HCT116 (cell line): ENCODE measurements around the gene AKR1C4. TPM values are rescaled to one million over a fixed set of nuclear protein-coding genes. Genes with fewer than 3 reads are reported as not detected.

Source experiments
- ATAC-seq: fragments of 200-7000 bp; cut with Tn5 transposase; 2 replicates; pipeline ENCODE4 v1.9.1; 2020; ENCODE audit warnings: mild to moderate bottlenecking, moderate library complexity
- BruUV-seq: library from RNA; stranded (reverse); fragments of 400-500 nt; replicated peaks from 2 replicates; lab custom pipeline; 2021; lab: Mats Ljungman, UMichigan
- CTCF ChIA-PET: fragments of 300-600 bp; sonication (Branson Sonifier 250); formaldehyde crosslinking; loops from one replicate; lab custom pipeline; 2021; ENCODE audit warnings: antibody characterized with exemption; lab: Charles Lee
- POLR2A ChIA-PET: fragments of 300-600, 350-600 bp; sonication (Branson Sonifier 250); formaldehyde crosslinking; loops from one replicate; lab custom pipeline; 2021; ENCODE audit warnings: antibody characterized with exemption; lab: Charles Lee
- RAD21 ChIA-PET, 2 experiments: fragments of 300-600 bp; sonication (Branson Sonifier 250); formaldehyde crosslinking; loops; one replicate each; lab custom pipeline; 2023; ENCODE audit warnings: low total read pairs in 2 of 2; ENCODE audit not compliant: uncharacterized antibody in 2 of 2, unreplicated experiment in 2 of 2, low non-redundant PET in 1 of 2; lab: Charles Lee
- DNase-seq: peaks from one replicate; pipeline ENCODE4 v3.0.0-alpha.2; 2010; ENCODE audit warnings: low read depth, low spot score
- H2AFZ ChIP-seq: fragments of 200-600 bp; shearing (Covaris generic), sonication (generic); 2 replicates; pipeline ENCODE4 v1.6.1; 2017; ENCODE audit warnings: low read depth, mixed run types, mixed read lengths, antibody characterized with exemption, low read length; ENCODE audit not compliant: poor library complexity, severe bottlenecking
- H3K27ac ChIP-seq: 2 replicates; pipeline ENCODE4 v1.5.1; 2012; ENCODE audit warnings: low read depth, low read length
- H3K27me3 ChIP-seq: fragments of 200-600 bp; sonication (generic); 2 replicates; pipeline ENCODE4 v1.6.1; 2016; ENCODE audit warnings: mixed run types, low read length, mixed read lengths; ENCODE audit not compliant: insufficient read depth
- H3K36me3 ChIP-seq, 2 experiments: fragments of 200-500 bp in 1 of 2; fragments of 200-600 bp in 1 of 2; sonication (Bioruptor generic) in 1 of 2; sonication (generic) in 1 of 2; 2 replicates each; pipeline versions ENCODE4 v1.5.1 to v1.6.1; 2014 to 2016; ENCODE audit warnings: low read length in 2 of 2, inconsistent platforms in 1 of 2, mixed read lengths in 1 of 2, mixed run types in 1 of 2; ENCODE audit not compliant: insufficient read depth in 2 of 2, control insufficient read depth in 1 of 2
- H3K4me1 ChIP-seq, 2 experiments: fragments of 200-600 bp in 1 of 2; sonication (generic) in 1 of 2; 2 replicates each; pipeline versions ENCODE4 v1.5.1 to v1.6.1; 2012 to 2017; ENCODE audit warnings: low read length in 2 of 2, inconsistent platforms in 1 of 2, mild to moderate bottlenecking in 1 of 2, mixed read lengths in 1 of 2, mixed run types in 1 of 2, moderate library complexity in 1 of 2; ENCODE audit not compliant: insufficient read depth in 2 of 2, control insufficient read depth in 1 of 2
- H3K4me2 ChIP-seq: fragments of 200-600 bp; sonication (generic); 2 replicates; pipeline ENCODE4 v1.6.1; 2017; ENCODE audit warnings: mixed run types, low read length, mixed read lengths
- H3K4me3 ChIP-seq, 2 experiments: fragments of 200-600 bp in 1 of 2; sonication (generic) in 1 of 2; replicated peaks in 1 of 2; 2 replicates each; pipeline ENCODE4 v1.5.1; 2011 to 2016; ENCODE audit warnings: low read length in 2 of 2, control low read depth in 1 of 2, low read depth in 1 of 2, mild to moderate bottlenecking in 1 of 2, mixed read lengths in 1 of 2, mixed run types in 1 of 2
- H3K79me2 ChIP-seq: fragments of 200-600 bp; sonication (generic); 2 replicates; pipeline ENCODE4 v1.6.1; 2017; ENCODE audit warnings: mild to moderate bottlenecking, mixed run types, low read length, moderate library complexity, mixed read lengths; ENCODE audit not compliant: insufficient read depth
- H3K9ac ChIP-seq: fragments of 200-600 bp; sonication (generic); 2 replicates; pipeline ENCODE4 v1.6.1; 2016; ENCODE audit warnings: low read length, mixed read lengths
- H3K9me2 ChIP-seq: fragments of 200-600 bp; sonication (generic), shearing (Covaris generic); 2 replicates; pipeline ENCODE4 v1.6.1; 2017; ENCODE audit warnings: mixed run types, mild to moderate bottlenecking, moderate library complexity; ENCODE audit not compliant: insufficient read depth
- H3K9me3 ChIP-seq, 2 experiments: fragments of 200-500 bp in 1 of 2; fragments of 200-600 bp in 1 of 2; sonication (Bioruptor generic) in 1 of 2; sonication (generic) in 1 of 2; 2 replicates each; pipeline ENCODE4 v1.6.1; 2014 to 2017; ENCODE audit warnings: low read length in 2 of 2, mixed read lengths in 2 of 2, inconsistent platforms in 1 of 2, low read depth in 1 of 2, mild to moderate bottlenecking in 1 of 2, mixed run types in 1 of 2, moderate library complexity in 1 of 2; ENCODE audit not compliant: control insufficient read depth in 1 of 2, insufficient read depth in 1 of 2
- H4K20me1 ChIP-seq: fragments of 200-600 bp; sonication (generic), shearing (Covaris generic); 2 replicates; pipeline ENCODE4 v1.6.1; 2017; ENCODE audit warnings: mixed run types, mild to moderate bottlenecking, moderate library complexity; ENCODE audit not compliant: insufficient read depth
- EGR1 ChIP-seq: IDR thresholded peaks from 2 replicates; pipeline ENCODE4 v1.6.1; 2012; ENCODE audit warnings: low read depth
- ELF1 ChIP-seq: IDR thresholded peaks from 2 replicates; pipeline ENCODE4 v1.6.1; 2012; ENCODE audit warnings: low read depth, borderline replicate concordance
- EZH2 ChIP-seq: fragments of 200-600 bp; sonication (generic); IDR thresholded peaks from 2 replicates; pipeline ENCODE4 v1.6.1; 2017; ENCODE audit warnings: antibody characterized with exemption, mixed run types
- EZH2phosphoT487 ChIP-seq: fragments of 200-600 bp; IDR thresholded peaks from 2 replicates; pipeline ENCODE4 v1.6.1; 2018; ENCODE audit warnings: antibody characterized with exemption, borderline replicate concordance
- FOSL1 ChIP-seq: IDR thresholded peaks from 2 replicates; pipeline ENCODE4 v1.6.1; 2012; ENCODE audit warnings: low read depth
- MAX ChIP-seq: IDR thresholded peaks from 2 replicates; pipeline ENCODE4 v1.6.1; 2012
- POLR2A ChIP-seq: IDR thresholded peaks from 2 replicates; pipeline ENCODE4 v1.7.0; 2011; ENCODE audit warnings: borderline replicate concordance; ENCODE audit not compliant: insufficient read depth, insufficient read length; ENCODE audit errors: extremely low read depth
- POLR2AphosphoS5 ChIP-seq: IDR thresholded peaks from 2 replicates; pipeline ENCODE4 v1.6.1; 2011; ENCODE audit warnings: mild to moderate bottlenecking, low read depth, low read length, moderate library complexity
- SP1 ChIP-seq: IDR thresholded peaks from 2 replicates; pipeline ENCODE4 v1.6.1; 2012; ENCODE audit warnings: low read depth
- SRF ChIP-seq: IDR thresholded peaks from 2 replicates; pipeline ENCODE4 v1.6.1; 2012; ENCODE audit warnings: low read depth
- TCF7L2 ChIP-seq: IDR thresholded peaks from 2 replicates; pipeline ENCODE4 v1.7.0; 2011; ENCODE audit warnings: borderline replicate concordance, inconsistent platforms; ENCODE audit not compliant: insufficient read depth, insufficient read length; ENCODE audit errors: extremely low read depth
- ZFX ChIP-seq: fragments of 450-650 bp; IDR thresholded peaks from 2 replicates; pipeline ENCODE4 v1.6.1; 2017
- intact Hi-C: fragments of 100-400 bp; cut with micrococcal nuclease; formaldehyde crosslinking; loops from 2 replicates; pipeline ENCODE4 v1.10.0; 2022
- total RNA-seq: library from RNA; stranded (reverse); gene quantifications from one replicate; pipeline ENCODE4 v1.2.1, GENCODE V29; 2021; ENCODE audit not compliant: unreplicated experiment
- TF ChIP-seq, protein P1 (sequence below): IDR thresholded peaks from 2 replicates; pipeline ENCODE4 v1.6.1; 2011; ENCODE audit warnings: mild to moderate bottlenecking, low read length, moderate library complexity; ENCODE audit not compliant: insufficient replicate concordance; ENCODE audit errors: extremely low read depth
- TF ChIP-seq, protein P2 (sequence below): IDR thresholded peaks from 2 replicates; pipeline ENCODE4 v1.6.1; 2012

The AKR1C4 gene
- total RNA-seq, 1 experiment from 2014 or later: not detected

GRCh38 chr10:5188358-5188757 lies 8.3 kb upstream of the AKR1C4 start:
- no TSS peak for BruUV-seq
- Histone ChIP-seq H3K36me3 (no peaks in the 10 kb centered on the region), H2AFZ (no peak overlapping the region), H3K27ac (no peak overlapping the region), H4K20me1 (no peaks in the 10 kb centered on the region), H3K9me2 (no peaks in the 10 kb centered on the region), H3K27me3 (no peaks in the 10 kb centered on the region), H3K4me2 (no peak overlapping the region), H3K9me3 (no peaks in the 10 kb centered on the region), H3K9ac (no peak overlapping the region), H3K4me3 (no peak overlapping the region), H3K4me1 (no peaks in the 10 kb centered on the region), H3K79me2 (no peaks in the 10 kb centered on the region)
- intact Hi-C loops: no loop called here
- TF ChIP-seq SRF: no peak
- TF ChIP-seq FOSL1: no peak
- TF ChIP-seq, protein P1, sequence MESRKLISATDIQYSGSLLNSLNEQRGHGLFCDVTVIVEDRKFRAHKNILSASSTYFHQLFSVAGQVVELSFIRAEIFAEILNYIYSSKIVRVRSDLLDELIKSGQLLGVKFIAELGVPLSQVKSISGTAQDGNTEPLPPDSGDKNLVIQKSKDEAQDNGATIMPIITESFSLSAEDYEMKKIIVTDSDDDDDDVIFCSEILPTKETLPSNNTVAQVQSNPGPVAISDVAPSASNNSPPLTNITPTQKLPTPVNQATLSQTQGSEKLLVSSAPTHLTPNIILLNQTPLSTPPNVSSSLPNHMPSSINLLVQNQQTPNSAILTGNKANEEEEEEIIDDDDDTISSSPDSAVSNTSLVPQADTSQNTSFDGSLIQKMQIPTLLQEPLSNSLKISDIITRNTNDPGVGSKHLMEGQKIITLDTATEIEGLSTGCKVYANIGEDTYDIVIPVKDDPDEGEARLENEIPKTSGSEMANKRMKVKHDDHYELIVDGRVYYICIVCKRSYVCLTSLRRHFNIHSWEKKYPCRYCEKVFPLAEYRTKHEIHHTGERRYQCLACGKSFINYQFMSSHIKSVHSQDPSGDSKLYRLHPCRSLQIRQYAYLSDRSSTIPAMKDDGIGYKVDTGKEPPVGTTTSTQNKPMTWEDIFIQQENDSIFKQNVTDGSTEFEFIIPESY: no peak
- TF ChIP-seq, protein P2, sequence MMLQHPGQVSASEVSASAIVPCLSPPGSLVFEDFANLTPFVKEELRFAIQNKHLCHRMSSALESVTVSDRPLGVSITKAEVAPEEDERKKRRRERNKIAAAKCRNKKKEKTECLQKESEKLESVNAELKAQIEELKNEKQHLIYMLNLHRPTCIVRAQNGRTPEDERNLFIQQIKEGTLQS: no peak
- no peak for TF ChIP-seq SP1
- no peak for TF ChIP-seq MAX
- TF ChIP-seq ELF1: no peak
- TF ChIP-seq POLR2AphosphoS5: no peak
- TF ChIP-seq EZH2phosphoT487: no peak
- no peak for TF ChIP-seq TCF7L2
- TF ChIP-seq POLR2A: no peak
- no peak for TF ChIP-seq EGR1
- TF ChIP-seq ZFX: no peak
- TF ChIP-seq EZH2: no peak
- CTCF ChIA-PET: interaction anchor here (0.6 kb wide), 1 partner anchor 496 kb away, joined by 3 read pairs; the partner anchor contains the start of gene TASOR2
- RAD21 ChIA-PET: no interaction called here
- DNase-seq (no peak), ATAC-seq (no peak)
- POLR2A ChIA-PET: no interaction called here
